Neural cell (in vitro differentiated cells): ENCODE data around the gene ZNF19. TPM values are rescaled to one million over a fixed set of nuclear protein-coding genes. Genes with fewer than 3 reads are reported as not detected.

Source experiments
- H2AFZ ChIP-seq: fragments of 200-600, 300-800 bp; sonication (generic), shearing (Covaris generic); 2 replicates; pipeline ENCODE4 v1.6.0; 2014; ENCODE audit warnings: low read depth, mild to moderate bottlenecking, antibody characterized with exemption, low read length, moderate library complexity
- H3F3A ChIP-seq: fragments of 200-600 bp; shearing (Covaris generic); 2 replicates; pipeline ENCODE4 v1.6.1; 2016; ENCODE audit warnings: mild to moderate bottlenecking, moderate library complexity, mixed read lengths, antibody characterized with exemption, low read length; ENCODE audit not compliant: insufficient read depth, poor library complexity, severe bottlenecking
- H3K27ac ChIP-seq: fragments of 200-600, 300-800 bp; sonication (generic), shearing (Covaris generic); 2 replicates; pipeline ENCODE4 v1.5.1; 2014; ENCODE audit warnings: mild to moderate bottlenecking, low read length, moderate library complexity
- H3K27me3 ChIP-seq: fragments of 300-800, 200-600 bp; sonication (generic), shearing (Covaris generic); 2 replicates; pipeline ENCODE4 v1.6.0; 2014; ENCODE audit warnings: mild to moderate bottlenecking, low read depth, low read length, moderate library complexity; ENCODE audit not compliant: insufficient read depth
- H3K36me3 ChIP-seq: fragments of 300-800, 200-600 bp; sonication (generic), shearing (Covaris generic); 2 replicates; pipeline ENCODE4 v1.5.1; 2014; ENCODE audit warnings: mild to moderate bottlenecking, antibody characterized with exemption, low read length, moderate library complexity; ENCODE audit not compliant: insufficient read depth
- H3K4me2 ChIP-seq: fragments of 300-800, 200-600 bp; sonication (generic), shearing (Covaris generic); 2 replicates; pipeline ENCODE4 v1.6.0; 2014; ENCODE audit warnings: mild to moderate bottlenecking, low read length
- H3K4me3 ChIP-seq: fragments of 300-800, 200-600 bp; sonication (generic), shearing (Covaris generic); 2 replicates; pipeline ENCODE4 v1.5.1; 2014; ENCODE audit warnings: mild to moderate bottlenecking, low read length, moderate library complexity
- H3K79me2 ChIP-seq: fragments of 200-600 bp; shearing (Covaris generic); replicated peaks from 2 replicates; pipeline ENCODE4 v1.6.0; 2014; ENCODE audit warnings: mild to moderate bottlenecking, low read length, moderate library complexity; ENCODE audit not compliant: insufficient read depth
- H3K9ac ChIP-seq: fragments of 300-800, 200-600 bp; sonication (generic), shearing (Covaris generic); 2 replicates; pipeline ENCODE4 v1.6.1; 2016; ENCODE audit warnings: mild to moderate bottlenecking, low read length, mixed read lengths
- H3K9me2 ChIP-seq: fragments of 200-600 bp; shearing (Covaris generic); 2 replicates; pipeline ENCODE4 v1.6.1; 2016; ENCODE audit warnings: mild to moderate bottlenecking, low read length, mixed read lengths; ENCODE audit not compliant: insufficient read depth
- H3K9me3 ChIP-seq: fragments of 200-600, 300-800 bp; sonication (generic), shearing (Covaris generic); 2 replicates; pipeline ENCODE4 v1.6.1; 2016; ENCODE audit warnings: mild to moderate bottlenecking, mixed run types, low read length, moderate library complexity, mixed read lengths
- H4K20me1 ChIP-seq: fragments of 200-600 bp; shearing (Covaris generic); 2 replicates; pipeline ENCODE4 v1.6.1; 2016; ENCODE audit warnings: mild to moderate bottlenecking, mixed run types; ENCODE audit not compliant: insufficient read depth
- EP300 ChIP-seq: fragments of 450-650 bp; conservative IDR thresholded peaks from 2 replicates; pipeline ENCODE4 v1.6.1; 2014; ENCODE audit warnings: antibody characterized with exemption, mild to moderate bottlenecking, moderate library complexity; ENCODE audit not compliant: poor library complexity, severe bottlenecking
- EZH2 ChIP-seq: fragments of 200-600, 300-800 bp; shearing (Covaris generic), sonication (generic); IDR thresholded peaks from 2 replicates; pipeline ENCODE4 v1.6.1; 2014; ENCODE audit warnings: antibody characterized with exemption, low read length, borderline replicate concordance, mild to moderate bottlenecking; ENCODE audit not compliant: insufficient read depth, poor library complexity, severe bottlenecking
- MXI1 ChIP-seq: fragments of 450-650 bp; conservative IDR thresholded peaks from 2 replicates; pipeline ENCODE4 v1.6.1; 2014; ENCODE audit warnings: antibody characterized with exemption, mild to moderate bottlenecking; ENCODE audit not compliant: poor library complexity, severe bottlenecking
- POLR2AphosphoS5 ChIP-seq: IDR thresholded peaks from 2 replicates; pipeline ENCODE4 v1.6.1; 2012
- RAD21 ChIP-seq: fragments of 450-650 bp; conservative IDR thresholded peaks from 2 replicates; pipeline ENCODE4 v1.6.1; 2014; ENCODE audit warnings: antibody characterized with exemption, mild to moderate bottlenecking, moderate library complexity
- SMC3 ChIP-seq: fragments of 450-650 bp; conservative IDR thresholded peaks from 2 replicates; pipeline ENCODE4 v1.6.1; 2014; ENCODE audit warnings: antibody characterized with exemption, mild to moderate bottlenecking, moderate library complexity; ENCODE audit not compliant: poor library complexity
- TAF1 ChIP-seq: IDR thresholded peaks from 2 replicates; pipeline ENCODE4 v1.6.1; 2012; ENCODE audit warnings: low read depth
- polyA plus RNA-seq: library from polyadenylated mRNA; depleted of rRNA; stranded (reverse); fragments of >200 nt; gene quantifications from 2 replicates; pipeline ENCODE4 v1.2.3, GENCODE V29; 2014
- TF ChIP-seq, protein P1 (sequence below): fragments of 450-650 bp; IDR thresholded peaks from 2 replicates; pipeline ENCODE4 v1.5.1; 2014; ENCODE audit warnings: antibody characterized with exemption, mild to moderate bottlenecking, moderate library complexity; ENCODE audit not compliant: poor library complexity, severe bottlenecking
- TF ChIP-seq, protein P2 (sequence below): IDR thresholded peaks from 2 replicates; pipeline ENCODE4 v1.6.1; 2012; ENCODE audit warnings: borderline replicate concordance

Gene ZNF19
- polyA plus RNA-seq, 1 donor from 2014 or later: 6.6 TPM

DNA sequence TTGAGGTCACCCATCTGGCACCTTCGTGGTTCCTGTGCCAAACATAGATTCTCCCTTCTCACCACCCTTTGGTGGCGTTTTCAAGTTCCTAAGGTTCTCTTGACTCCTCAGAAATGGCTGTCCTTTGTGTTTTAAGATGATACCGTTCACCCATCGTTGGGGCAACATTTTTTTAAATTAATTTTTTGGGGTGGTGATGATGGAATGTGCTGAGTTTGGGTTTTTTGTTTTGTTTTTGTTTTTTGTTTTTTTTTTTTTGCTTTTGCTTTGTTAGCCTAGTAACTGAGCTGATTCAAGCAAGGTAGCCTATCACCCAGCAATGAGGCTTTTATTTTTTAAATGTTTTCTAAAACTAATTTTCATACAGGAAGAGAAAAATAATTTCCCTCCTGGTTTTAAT, 39.7 kb upstream of the ZNF19 start:
- TF ChIP-seq TAF1 (no peak), SMC3 (no peak), POLR2AphosphoS5 (no peak), MXI1 (no peak), RAD21 (no peak)
- no peaks in the 10 kb centered on the region for H3K9me3 ChIP-seq
- no peaks in the 10 kb centered on the region for H3K27me3 ChIP-seq
- H3K9ac ChIP-seq: no peak overlapping the region
- no peaks in the 10 kb centered on the region for H4K20me1 ChIP-seq
- H3K79me2 ChIP-seq: no peaks in the 10 kb centered on the region
- no peak overlapping the region for H3K27ac ChIP-seq
- no peak overlapping the region for H3K4me3 ChIP-seq
- H3F3A ChIP-seq: no peaks in the 10 kb centered on the region
- H2AFZ ChIP-seq: no peak overlapping the region
- no peak overlapping the region for H3K4me2 ChIP-seq
- H3K36me3 ChIP-seq: no peaks in the 10 kb centered on the region
- no peaks in the 10 kb centered on the region for H3K9me2 ChIP-seq

DNA sequence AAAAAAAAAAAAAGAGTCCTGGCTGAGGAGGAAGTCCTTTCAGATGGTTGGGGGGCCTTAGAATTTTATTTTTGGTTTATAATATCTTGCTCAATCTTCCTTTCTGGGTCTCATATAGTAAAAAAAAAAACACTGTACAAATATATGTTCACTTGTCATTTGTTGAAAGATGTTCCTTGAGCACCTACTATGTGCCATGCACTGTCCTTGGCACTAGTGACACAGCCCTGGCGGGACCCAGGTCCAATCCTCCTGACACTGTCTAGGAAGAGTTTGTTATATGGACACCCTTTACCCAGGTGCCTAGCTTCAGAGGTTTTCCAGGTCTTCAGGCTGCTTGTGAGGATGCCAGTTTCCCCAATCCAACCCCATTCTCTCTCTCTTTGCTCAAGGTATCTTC, 39.1 kb upstream of the ZNF19 start:
- Histone ChIP-seq H3K9me3 (no peaks in the 10 kb centered on the region), H3K9ac (no peak overlapping the region), H4K20me1 (no peaks in the 10 kb centered on the region), H3K9me2 (no peaks in the 10 kb centered on the region), H2AFZ (no peak overlapping the region), H3F3A (no peaks in the 10 kb centered on the region), H3K36me3 (no peaks in the 10 kb centered on the region), H3K27ac (no peak overlapping the region), H3K4me2 (no peak overlapping the region), H3K4me3 (no peak overlapping the region), H3K27me3 (no peaks in the 10 kb centered on the region), H3K79me2 (no peaks in the 10 kb centered on the region)
- TF ChIP-seq SMC3 (no peak), POLR2AphosphoS5 (no peak), MXI1 (no peak), EP300 (no peak)

DNA sequence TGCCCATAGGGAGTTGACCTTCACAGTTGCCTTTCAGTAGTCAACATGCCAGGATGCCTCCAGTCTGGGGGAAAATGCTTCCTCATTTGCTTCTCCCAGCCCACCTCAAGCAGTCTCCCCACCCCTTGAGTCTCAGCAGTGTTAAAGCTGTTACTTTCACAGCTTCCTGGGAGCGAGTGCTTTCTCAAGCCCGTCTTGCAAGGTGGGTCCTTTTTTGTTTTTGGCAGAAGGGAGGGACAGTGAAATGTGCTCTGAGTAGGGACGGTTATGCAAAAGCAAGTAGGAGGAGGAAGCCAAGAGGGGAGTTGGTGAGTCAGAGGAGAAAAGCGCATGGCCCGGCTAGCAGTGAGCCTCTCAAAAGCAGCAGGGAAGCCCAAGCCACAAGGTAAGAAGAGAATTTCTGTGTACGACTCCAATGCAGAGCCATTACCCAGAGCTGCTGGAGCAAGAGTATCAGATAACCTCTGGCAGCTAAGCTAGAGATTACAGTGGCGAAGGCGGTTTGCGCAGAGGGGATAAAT, 37.0 kb upstream of the ZNF19 start, which contains the start of gene CHST4:
TSS of gene CHST4 (plus strand) at position 316 of the 521 bp plus-strand sequence. CDS start 10,252 bp downstream, outside the sequence.
- H3K79me2 ChIP-seq: no peaks in the 10 kb centered on the region
- H4K20me1 ChIP-seq: no peaks in the 10 kb centered on the region
- peak within 1 kb of the TSS; percentile 14 for H2AFZ ChIP-seq
- TF ChIP-seq SMC3 (no peak), RAD21 (no peak), MXI1 (peak; percentile 33)
- peak within 1 kb of the TSS; percentile 49 for H3K4me3 ChIP-seq
- H3K9me3 ChIP-seq: no peaks in the 10 kb centered on the region
- H3F3A ChIP-seq: no peaks in the 10 kb centered on the region
- H3K36me3 ChIP-seq: no peaks in the 10 kb centered on the region
- no peaks in the 10 kb centered on the region for H3K27me3 ChIP-seq
- H3K9me2 ChIP-seq: no peaks in the 10 kb centered on the region
- no peak within 1 kb of the TSS for H3K27ac ChIP-seq
- H3K9ac ChIP-seq: peak within 1 kb of the TSS; percentile 27
- peak within 1 kb of the TSS; percentile 34 for H3K4me2 ChIP-seq

DNA sequence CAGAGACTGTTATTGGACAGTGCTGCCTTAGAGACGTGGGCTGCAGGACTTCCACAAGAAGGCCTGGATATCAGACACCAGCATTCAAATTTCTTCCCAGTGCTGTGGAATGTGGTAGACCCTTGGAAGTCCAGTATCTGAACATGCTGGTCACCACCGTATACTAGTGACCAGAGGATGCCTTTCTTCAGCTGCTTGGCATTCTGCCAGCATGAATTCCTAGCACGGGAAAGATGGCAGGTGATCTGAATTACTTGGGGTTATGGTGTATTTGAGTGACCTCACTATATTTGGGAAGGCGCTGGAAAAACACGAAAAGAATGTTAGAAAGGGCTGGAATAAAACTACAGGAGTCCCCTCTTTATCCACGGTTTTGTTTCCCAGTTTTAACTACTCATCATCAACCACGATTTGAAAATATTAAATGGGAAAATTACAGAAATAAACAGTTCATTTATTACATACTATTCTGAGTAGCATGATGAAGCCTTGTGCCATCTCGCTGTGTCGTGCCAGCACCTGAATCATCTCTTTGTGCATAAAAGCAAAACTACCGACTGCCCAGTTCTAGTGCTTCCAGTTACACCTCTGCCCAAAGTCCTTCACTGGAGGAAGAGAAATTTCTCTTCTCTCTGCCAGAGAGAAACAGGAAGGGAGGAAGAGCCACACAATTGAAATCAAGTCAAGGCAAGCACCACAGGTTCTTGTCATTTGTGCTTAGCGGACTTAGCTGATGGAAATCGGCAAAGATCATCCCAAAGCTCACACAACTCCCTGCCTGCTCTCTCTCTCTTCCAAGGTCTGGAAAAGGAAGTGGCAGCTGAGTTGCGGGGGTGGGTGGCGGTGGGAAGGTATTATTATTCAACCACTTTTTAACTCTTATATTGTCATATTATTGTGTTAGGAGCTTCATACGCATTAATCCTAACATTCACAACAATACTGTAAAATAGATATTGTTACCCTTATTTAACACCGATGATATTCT, 35.7 kb upstream of the ZNF19 start:
- Histone ChIP-seq H3K9me3 (no peaks in the 10 kb centered on the region), H3K9me2 (no peaks in the 10 kb centered on the region), H3K9ac (no peak overlapping the region), H3F3A (no peaks in the 10 kb centered on the region), H3K36me3 (no peaks in the 10 kb centered on the region), H3K79me2 (no peaks in the 10 kb centered on the region), H2AFZ (no peak overlapping the region), H4K20me1 (no peaks in the 10 kb centered on the region), H3K27me3 (no peaks in the 10 kb centered on the region), H3K4me2 (no peak overlapping the region), H3K4me3 (no peak overlapping the region), H3K27ac (no peak overlapping the region)
- TF ChIP-seq TAF1: no peak
- no peak for TF ChIP-seq EZH2
- no peak for TF ChIP-seq POLR2AphosphoS5
- TF ChIP-seq, protein P1, sequence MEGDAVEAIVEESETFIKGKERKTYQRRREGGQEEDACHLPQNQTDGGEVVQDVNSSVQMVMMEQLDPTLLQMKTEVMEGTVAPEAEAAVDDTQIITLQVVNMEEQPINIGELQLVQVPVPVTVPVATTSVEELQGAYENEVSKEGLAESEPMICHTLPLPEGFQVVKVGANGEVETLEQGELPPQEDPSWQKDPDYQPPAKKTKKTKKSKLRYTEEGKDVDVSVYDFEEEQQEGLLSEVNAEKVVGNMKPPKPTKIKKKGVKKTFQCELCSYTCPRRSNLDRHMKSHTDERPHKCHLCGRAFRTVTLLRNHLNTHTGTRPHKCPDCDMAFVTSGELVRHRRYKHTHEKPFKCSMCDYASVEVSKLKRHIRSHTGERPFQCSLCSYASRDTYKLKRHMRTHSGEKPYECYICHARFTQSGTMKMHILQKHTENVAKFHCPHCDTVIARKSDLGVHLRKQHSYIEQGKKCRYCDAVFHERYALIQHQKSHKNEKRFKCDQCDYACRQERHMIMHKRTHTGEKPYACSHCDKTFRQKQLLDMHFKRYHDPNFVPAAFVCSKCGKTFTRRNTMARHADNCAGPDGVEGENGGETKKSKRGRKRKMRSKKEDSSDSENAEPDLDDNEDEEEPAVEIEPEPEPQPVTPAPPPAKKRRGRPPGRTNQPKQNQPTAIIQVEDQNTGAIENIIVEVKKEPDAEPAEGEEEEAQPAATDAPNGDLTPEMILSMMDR: no peak
- TF ChIP-seq, protein P2, sequence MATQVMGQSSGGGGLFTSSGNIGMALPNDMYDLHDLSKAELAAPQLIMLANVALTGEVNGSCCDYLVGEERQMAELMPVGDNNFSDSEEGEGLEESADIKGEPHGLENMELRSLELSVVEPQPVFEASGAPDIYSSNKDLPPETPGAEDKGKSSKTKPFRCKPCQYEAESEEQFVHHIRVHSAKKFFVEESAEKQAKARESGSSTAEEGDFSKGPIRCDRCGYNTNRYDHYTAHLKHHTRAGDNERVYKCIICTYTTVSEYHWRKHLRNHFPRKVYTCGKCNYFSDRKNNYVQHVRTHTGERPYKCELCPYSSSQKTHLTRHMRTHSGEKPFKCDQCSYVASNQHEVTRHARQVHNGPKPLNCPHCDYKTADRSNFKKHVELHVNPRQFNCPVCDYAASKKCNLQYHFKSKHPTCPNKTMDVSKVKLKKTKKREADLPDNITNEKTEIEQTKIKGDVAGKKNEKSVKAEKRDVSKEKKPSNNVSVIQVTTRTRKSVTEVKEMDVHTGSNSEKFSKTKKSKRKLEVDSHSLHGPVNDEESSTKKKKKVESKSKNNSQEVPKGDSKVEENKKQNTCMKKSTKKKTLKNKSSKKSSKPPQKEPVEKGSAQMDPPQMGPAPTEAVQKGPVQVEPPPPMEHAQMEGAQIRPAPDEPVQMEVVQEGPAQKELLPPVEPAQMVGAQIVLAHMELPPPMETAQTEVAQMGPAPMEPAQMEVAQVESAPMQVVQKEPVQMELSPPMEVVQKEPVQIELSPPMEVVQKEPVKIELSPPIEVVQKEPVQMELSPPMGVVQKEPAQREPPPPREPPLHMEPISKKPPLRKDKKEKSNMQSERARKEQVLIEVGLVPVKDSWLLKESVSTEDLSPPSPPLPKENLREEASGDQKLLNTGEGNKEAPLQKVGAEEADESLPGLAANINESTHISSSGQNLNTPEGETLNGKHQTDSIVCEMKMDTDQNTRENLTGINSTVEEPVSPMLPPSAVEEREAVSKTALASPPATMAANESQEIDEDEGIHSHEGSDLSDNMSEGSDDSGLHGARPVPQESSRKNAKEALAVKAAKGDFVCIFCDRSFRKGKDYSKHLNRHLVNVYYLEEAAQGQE: no peak
- no peak for TF ChIP-seq RAD21
- TF ChIP-seq EP300: no peak
